HG02840 (cell line): ENCODE measurements around the gene CASP12.

ENCODE experiments used
- ATAC-seq: cut with Tn5 transposase; IDR thresholded peaks from one replicate; pipeline ENCODE4 v1.9.1; 2021; ENCODE audit warnings: mild to moderate bottlenecking, moderate library complexity, moderate number of reproducible peaks; ENCODE audit not compliant: unreplicated experiment, low FRiP score

CASP12 gene

GRCh38 chr11:104841973-104842525, 56.2 kb downstream of the CASP12 start:
- no peak for ATAC-seq

GRCh38 chr11:104841185-104841584, 57.1 kb downstream of the CASP12 start:
- no peak for ATAC-seq

GRCh38 chr11:104837969-104838639, 60.2 kb downstream of the CASP12 start:
- no peak for ATAC-seq

- no peak for ATAC-seq
Observed at GRCh38 chr11:104836691-104837090, 61.6 kb downstream of the CASP12 start.
